H4 (cell line): ENCODE data around the gene SEC16A. TPM values are rescaled to one million over a fixed set of nuclear protein-coding genes. Genes with fewer than 3 reads are reported as not detected.

Experiments used
- DNase-seq: peaks from one replicate; pipeline ENCODE4 v3.0.0-alpha.2; 2015; ENCODE audit warnings: low spot score
- total RNA-seq: library from RNA; depleted of rRNA; stranded (reverse); fragments of >200 nt; shearing (Covaris generic); gene quantifications from 2 replicates; pipeline ENCODE4 v1.2.3, GENCODE V29; 2014

Gene SEC16A
- total RNA-seq, 1 experiment from 2014 or later, result 19.0 TPM

DNA sequence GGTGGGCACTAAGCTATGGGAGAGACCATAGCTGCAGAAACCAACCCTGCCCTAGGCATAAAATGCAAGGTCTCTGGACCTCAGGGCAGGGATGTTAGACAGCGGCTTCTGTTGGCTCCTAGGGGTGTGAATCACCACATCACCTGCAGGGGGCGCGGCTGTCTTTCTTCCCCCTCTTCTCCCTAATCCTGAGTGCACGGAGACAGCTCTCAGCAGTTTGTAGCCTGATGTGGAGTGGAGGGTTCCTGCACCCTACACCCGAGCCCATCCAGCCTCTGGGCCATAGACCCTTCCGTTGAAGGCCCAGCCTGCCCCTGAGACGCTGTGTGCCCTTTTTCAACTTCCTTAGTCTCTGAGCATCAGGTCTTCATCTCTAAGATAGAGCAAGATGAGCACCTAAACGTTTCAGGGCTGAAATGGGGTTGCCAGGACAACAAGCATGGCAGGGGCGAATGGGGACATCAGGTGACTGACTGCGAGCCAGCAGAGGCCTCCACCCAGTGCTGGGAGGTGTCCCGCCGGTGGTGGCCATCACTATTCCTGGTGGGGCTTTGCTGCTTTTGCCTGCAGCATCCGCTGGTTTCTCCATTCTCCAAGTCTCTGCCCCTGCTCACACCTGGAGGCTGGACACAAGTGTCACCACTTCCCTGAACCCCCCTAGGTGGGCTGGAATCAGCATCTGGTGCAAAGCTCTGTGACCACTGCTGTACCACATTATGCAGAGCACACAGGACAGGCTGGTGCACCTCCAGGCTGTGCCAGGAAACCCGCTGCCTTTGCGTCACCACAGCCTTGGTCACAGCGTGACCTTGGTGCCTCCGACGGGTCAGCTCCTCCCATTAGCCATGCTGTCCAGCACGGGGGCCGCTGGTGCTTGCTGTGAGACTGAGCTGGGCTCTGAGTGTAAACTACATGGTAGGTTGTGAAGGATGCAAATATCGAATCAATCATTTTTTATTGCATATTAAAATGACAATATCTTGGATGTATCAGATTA lies 2.5 kb upstream of the SEC16A start:
- DNase-seq, result peak; percentile 59

DNA sequence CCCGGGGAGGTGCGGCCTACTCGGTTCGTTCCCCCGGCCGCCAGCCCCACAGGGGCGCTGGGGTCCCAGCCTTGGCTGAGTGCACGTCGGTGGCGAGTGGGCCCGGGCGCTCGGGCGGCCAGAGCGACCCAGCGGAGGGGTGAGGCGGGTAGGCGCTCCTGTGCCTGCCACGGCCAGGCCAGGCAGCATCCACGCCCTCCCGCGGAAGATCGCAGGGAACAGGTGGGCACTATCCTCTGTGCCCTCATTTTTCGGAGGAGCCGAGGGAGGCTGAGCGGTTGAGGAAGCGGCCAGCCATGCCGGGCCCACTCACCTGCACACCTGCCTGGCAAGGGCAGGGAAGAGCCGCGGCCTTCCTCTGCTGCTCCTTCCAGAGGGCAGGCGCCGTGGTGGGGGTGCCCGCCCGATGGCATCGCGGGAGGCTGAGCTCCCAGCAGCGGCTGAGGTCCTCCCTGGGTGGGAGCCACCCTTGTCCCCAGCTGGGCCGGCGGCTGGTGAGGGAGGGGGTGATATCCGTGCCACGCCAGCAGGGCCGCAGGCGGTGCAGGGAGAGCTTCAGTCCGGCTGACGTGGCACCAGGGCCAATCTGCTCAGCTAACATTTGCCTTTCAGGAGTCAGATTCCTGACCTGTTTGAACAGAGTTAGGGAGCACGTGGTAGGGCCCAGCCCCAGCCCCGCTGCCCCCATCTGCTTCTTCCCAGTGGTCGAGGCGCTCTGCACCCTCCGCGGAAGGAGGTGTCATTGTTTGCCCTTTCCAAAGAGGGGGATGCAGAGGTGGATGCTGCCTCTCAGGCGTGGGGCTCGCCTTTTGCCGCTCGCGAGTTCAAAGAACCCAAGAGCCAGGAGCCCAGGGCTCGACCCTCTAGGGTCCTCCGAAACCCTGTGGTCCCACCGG lies 1.6 kb upstream of the SEC16A start:
- DNase-seq, result no peak

DNA sequence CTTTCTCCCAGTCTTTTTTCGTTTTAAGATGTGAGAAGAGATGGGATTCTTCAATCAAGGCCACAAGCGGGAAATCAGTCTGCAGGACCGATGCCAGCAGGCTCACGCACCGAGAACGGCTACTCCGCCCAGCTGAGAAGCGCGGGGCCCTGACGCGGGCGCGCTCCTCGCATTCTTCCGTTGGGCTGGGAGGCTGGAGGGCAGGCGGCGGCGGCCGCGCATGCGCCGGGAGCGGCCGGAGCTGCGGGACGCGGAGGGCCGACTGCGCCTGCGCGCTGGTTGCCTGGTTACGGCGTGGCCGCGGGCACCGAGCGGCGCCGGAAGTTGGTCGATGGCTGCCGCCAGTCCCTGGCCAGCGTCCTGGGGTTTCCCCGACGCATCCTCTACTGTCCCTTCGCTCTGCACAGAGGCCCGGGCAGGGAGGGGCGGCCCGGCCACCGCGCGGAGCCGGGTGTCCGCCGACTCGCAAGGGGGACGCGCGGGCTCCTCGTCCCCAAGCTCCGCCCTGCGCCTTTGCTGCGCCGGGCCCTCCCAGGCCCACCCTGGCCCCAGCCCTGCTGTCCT lies 831 bp upstream of the SEC16A start:
- peak; percentile 86 for DNase-seq

DNA sequence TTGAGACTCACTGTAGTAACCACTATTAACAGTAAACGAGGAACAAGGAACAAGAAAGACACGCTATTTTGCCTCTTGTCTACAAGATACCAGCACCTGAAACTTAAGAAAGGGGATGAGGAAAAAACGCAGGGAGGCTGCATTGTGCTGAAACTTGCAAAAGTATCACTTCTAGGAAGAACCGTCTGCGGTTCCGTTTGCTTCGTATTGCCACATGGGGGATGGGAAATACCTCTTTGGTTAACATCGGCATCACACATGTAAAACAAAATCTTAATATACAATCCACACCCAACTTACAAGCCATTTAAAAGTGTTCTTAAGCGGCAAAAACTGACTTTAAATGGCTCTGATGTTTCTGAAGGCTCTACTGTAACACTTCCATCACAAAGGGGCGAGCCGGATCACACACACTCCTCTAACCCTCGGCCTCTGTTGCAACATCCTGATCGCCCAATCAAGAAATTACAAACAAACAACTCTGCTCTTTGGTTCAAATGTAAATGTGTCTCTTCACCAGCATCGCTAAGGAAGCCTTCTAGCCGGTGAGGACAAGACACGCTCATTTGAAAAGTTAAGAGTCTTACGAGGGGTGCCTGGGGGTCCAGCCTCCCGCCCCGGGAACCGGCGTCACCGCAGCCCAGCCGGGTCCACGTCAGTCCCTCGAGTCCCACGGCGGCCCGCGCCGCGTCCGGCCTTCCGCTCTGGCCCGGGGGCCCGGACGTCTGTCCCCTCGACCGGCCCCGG lies 621 bp downstream of the SEC16A start:
- no peak for DNase-seq

DNA sequence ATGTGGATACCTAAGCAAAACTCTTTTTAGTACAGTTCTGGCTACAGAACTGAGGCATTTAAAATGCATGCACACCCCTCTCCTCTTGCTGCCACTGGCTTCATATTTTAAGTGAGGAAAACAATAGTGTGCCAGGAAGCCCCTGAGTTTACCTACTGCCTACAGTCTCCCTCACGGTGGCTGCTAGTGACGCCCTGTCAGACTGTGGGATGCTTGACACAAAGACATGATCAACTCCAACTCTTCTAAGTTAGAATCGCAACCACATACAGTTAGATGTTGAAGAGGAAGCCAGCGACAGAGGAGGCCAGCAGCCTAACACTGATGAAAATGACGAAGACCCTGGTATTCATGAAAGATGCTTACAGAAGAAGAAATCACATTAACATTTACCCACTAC lies 1.3 kb downstream of the SEC16A start:
- DNase-seq, result no peak

DNA sequence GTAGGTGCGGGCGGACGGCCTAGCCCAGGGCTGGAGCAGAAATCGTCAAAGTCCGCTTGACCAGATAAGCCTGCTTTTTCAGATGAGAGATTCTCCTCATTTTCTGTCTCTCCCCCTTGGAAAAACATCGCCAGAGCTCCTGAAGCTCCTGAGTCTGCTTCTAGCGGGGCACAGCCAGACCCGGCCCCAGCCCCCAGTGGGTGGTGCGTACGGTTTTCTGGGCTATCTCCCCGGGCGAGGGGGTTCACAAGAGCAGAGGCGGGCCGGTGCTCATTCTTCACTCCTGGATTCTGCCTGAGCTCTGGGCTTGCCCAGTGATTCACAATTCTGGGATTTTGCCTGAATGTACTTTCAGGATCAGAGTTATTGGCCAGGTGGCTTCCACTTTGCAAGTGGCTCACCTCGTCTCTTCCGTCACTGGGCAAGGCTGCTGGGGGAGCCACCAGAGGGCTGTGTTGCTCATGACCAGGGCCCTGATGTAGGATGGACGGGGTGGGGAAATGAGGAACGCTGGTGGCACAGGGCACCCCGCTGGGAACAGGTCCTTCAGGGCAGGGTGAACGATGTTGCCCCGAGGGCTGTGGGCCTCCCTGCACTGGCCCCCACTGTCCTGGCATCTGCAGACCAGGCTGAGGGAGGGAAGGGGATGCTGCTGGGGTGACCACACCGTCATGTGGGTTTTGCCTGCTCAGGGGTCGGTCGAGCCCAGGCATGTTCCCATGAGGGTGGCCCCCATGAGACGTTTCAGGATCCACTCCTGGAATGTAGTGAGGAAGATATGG lies 6.3 kb downstream of the SEC16A start:
- no peak for DNase-seq

DNA sequence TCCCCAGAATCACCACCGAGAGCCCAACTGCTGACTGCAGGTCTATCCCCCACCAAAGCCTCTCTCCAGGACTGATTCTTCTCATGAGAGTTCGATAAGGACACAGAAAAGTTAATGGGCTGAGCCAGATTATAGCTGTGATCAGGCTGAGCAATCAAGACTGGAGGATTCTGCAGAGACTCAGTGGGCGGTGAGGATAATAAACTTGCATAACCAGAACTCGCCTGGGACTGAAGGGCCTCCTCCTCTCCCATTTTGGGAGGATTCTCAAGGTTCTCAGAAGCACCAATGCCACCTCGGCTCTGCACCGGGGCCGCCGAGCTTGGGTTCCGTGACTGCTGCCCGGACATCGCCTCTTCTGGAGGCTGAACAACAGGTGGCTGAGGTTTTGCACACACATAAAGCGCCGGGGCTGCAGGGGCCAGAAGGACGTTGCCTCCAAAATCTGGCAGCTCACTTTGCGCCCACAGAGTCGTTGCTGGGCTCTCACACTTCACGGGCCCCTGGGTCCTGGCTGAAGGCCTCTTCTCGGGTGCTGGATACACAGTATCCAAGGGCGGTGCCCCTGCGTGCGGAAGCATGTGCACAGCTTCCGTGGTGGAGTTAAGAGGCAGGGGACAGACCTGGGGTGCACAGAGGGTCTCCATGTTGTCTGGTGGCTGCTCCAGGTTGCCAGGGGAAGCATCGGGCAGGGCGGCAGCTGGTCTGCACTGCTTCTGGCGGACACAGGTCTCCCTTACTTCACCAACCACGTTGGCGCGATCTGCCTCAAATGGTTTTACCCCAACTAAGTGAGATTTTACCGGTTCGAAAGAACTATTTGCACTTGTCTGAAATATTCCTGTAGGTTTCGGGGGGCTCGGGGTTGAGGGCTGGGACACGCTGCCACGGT lies 7.6 kb downstream of the SEC16A start:
- DNase-seq, result no peak

DNA sequence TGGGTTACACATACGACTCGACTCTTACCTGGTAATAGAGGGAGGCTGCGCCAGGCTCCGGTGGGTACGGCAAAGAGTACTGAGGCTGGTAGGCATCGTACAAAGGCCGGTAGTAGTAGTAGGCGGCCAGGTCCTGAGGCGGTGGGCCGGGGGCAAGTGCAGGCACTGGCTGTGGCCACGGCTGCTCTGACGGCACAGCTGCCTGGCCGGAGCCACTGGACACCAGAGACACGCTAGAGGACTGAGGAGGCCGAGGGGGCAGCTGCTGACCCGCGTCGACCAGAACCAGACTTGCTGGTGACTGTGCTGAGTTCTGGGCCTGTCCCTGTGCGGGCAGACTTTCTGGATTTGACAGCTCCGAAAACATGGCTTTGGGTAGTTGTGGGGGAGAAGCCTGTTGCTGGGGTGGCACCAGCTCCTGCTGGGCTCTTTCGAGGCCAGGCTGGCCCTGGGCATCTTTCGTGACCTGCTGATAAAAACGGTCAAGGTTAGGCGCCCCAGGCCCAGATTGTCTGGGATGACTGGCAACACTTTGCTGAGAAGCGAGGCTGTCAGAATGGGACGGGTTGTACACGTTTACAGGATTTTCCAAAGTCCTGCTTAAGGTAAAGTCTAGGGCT lies 8.7 kb downstream of the SEC16A start:
- no peak for DNase-seq

DNA sequence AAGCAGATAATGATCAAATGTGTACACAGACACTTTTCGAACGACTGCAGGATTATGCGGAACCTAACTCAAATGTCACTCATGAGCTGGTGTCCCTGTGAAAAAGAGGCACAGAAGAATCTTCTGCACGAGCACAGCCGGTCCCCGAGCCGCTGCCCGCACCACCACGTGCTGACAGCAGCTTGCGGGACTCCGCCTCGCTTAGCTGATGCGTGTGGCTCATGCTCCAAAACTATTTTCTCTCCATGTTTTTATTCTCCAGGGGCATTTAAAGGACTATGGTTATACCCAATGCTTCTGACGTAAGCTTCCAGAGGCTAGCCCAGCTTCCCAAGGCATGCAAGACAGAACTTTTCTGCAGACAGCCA lies 9.5 kb downstream of the SEC16A start:
- DNase-seq, result no peak

DNA sequence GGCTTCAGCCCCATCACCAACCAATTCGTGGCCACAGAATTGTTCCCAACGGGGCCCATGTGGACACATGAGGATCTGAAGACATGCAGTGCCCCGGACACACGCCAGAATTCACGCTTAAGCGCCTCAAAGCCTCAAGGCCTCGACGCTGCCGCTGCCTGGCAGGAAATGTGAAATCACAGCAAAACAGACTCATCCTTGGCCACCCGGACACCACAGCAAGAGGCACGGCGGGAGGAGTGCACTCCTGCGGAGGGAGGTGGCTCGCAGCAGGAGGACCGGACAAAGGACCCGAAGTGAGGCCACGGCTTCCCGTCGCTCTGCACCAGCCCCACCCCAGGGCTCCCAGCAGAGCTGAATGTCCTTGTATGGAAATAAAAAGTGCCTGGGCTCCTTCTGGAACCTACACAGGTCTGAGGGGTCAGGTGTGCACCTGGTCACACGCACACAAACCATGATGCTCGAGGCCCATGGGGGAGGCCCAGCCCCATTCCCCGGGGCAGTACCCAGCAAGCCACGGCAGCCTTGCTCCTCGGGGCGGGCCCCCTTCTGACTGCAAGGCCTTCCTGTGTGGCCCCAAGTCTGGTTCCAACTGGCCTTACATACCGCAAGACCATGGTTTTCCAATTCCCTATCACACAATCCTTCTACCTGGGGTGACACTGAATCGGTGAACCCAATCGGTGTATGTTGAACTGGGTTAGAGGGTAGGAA lies 10.0 kb downstream of the SEC16A start:
- no peak for DNase-seq

DNA sequence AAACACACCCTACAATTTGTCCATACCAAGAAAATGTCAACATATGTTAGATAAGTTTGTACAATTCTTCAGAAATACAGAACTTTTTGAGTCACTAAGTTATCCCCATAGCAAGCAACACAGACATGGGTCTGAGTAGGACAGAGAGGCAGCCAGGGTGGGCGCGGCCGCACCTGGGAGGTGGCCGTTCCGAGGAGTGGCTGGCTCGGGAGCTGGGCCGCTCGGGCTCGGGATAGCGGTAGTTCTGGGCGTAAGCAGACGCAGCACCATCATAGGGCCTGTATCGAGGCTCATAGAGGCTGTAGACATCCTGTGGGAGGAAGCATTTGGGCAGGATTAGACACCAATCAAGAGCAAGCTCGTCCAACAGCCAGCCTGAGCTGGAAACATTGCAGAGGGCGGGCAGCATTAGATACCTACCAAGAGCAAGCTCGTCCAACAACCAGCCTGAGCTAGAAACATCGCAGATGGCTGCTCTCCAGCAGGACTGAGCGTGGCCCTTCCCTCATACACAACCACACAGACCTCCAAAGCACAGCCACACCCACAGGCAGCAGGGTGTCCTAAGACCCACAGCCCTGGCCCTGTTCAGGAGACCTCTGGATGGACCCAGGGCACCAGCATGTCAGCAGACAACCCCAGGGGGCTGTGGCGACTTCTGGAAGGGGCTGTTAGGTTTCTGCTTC lies 10.9 kb downstream of the SEC16A start:
- no peak for DNase-seq

DNA sequence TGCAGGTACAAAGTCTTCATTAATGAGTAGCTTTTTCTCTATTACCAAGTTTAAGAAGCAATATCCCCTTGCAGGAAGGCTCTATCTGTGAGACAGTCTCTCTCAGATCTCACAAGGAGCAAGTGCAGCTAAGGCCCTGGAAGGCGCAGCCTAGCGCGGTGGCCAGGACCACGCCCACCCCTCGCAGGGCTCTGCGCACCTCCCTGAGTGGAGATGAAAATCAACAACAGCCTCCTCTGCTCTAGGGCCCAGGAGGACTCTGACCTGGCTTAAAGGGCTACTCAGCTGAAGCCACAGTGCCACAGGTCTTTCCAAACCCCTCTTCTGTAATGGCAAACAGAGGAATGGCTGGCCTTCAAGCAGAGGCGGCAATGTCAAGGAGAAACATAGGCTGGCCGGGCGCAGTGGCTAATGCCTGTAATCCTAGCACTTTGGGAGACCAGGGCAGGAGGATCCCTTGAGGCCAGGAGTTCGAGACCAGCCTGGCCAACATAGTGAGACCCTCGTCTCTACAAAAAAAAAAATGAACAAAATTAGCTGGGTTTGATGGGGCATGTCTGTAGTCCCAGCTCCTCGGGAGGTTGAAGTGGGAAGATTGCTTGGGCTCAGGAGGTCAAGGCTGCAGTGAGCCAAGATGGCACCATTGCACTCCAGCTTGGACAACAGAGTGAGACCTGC lies 11.9 kb downstream of the SEC16A start:
- DNase-seq, result no peak

DNA sequence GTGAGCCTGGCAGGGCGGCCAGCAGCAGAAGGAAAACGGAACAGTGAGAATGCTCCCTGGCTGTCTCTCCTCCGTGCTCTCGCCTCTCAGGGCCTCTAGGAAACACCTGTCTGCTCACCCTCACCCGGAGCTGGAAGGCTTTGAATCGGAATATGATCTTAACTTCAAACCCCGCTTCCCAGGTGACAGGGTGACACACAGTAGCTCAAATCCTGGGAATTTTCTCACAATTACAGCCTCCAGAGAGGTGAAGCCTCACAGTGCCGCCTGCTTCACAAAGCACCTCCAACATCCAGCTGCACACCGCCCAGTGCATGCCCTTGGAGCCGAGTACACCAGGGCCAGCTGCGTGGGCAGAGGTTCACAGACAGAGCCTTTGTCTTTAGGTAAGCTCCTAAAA lies 12.5 kb downstream of the SEC16A start:
- DNase-seq, result no peak

DNA sequence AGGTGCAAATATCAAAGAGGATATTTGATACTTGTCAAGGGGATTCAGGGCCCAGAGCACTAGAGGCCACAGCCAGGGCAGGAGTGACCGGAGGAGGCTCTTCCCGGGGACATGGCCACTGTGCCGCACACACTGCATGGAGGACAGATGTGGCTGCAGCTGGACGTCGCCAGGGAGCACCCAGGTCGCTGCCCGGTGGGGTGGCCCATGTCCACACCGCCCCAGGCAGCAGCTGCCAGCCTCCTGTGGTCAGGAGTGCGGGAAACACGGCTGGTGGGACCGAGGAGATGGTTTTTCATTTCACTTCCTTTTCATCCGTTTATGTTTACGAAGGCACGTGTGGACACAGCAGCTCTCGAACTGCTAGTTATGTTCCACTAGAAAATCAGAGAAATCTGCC lies 15.1 kb downstream of the SEC16A start:
- no peak for DNase-seq

DNA sequence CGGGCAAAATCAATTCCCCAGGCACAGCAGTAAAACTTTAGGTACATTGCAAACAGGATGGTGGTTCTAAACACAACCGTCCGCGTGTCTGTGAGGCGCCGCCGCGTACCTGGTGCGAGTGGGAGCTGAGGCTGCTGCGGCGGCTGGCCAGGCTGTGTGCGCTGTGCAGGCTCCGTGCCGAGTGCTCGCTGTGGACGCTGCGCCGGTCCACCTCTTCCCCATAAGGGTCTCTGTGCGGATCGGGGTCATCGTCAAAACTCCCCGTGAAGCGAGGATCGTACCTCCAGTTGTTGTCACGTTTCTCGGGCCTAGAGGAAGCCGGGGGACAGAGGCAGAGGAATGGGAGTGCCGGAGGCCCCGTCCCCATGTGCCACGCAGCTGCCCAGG lies 16.7 kb downstream of the SEC16A start:
- no peak for DNase-seq

DNA sequence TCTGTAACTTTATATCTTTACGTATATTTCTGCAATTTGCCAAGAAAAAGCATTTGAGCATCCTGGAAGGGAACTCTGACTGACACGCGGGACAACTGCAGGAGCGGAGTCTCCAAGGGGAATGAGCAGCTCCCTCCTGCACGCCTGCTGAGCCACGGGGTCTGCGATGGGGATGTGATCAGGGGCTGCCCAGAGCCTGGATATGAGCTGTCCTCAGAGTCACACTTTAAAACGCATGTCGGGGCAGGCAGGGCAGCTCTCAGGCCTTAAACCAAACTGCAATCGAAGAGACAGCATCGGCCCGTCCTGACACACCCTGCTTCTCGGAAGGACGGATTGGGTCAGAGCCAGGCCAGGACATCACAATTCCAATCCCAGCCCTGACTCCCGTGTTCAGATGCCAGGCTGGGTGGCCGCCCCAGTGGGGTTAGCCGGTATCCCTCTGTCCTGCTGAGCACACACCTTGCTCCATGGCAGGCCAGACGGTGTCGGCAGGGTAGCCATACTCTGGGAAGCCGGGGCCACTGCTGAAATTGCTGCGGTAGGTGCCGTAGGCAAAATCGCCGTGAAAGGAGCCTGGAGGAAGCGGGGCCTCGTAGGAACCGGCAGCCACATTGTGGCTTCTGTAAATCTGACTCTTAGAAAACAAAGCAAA lies 17.2 kb downstream of the SEC16A start:
- DNase-seq, result no peak

DNA sequence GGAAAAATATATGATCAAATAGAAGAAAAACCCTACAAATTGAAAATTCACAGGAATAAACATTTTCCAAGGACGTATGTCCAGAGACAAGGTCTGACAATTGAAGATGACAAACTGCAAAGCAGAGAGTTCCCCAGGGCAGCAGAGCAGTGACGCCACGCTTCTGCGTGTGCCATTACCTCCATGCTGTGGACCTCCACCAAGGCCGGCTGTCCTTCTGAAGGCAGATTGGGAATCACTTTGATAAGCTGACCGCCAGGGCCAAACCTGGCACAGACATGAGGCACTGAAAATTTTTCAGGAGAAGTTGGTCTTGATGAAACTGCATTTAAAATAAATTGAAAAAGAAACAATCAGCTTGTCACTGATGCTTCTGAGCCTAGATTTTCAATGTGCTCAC lies 18.6 kb downstream of the SEC16A start:
- DNase-seq, result no peak
